B cell (primary cell): Measurements from ENCODE around the gene MTHFD1L.

Experiments used
- CTCF ChIP-seq: fragments of 200-600 bp; IDR thresholded peaks from one replicate; pipeline ENCODE4 v1.8.0; 2022; ENCODE audit warnings: antibody characterized with exemption, mild to moderate bottlenecking
- EZH2 ChIP-seq: IDR thresholded peaks from 2 replicates; pipeline ENCODE4 v1.6.1; 2012; ENCODE audit warnings: borderline replicate concordance, low read depth, mild to moderate bottlenecking, moderate library complexity, low read length; ENCODE audit not compliant: insufficient read depth, poor library complexity, severe bottlenecking

GRCh38 chr6:151068761-151069312 lies 203.3 kb downstream of the MTHFD1L start:
- no peak for TF ChIP-seq CTCF
- TF ChIP-seq EZH2: no peak
